Vagina (tissue), 2 donors: Measurements from ENCODE around the gene ZNF749.

ENCODE experiments used
- CTCF ChIP-seq, 3 experiments: fragments of 450-650 bp in 2 of 3; fragments of 200-600 bp in 1 of 3; sonication (generic) in 1 of 3; IDR thresholded peaks; one replicate each; pipeline ENCODE4 v1.5.1; 2017 to 2019; ENCODE audit warnings: antibody characterized with exemption in 3 of 3, mild to moderate bottlenecking in 2 of 3, moderate library complexity in 2 of 3
- POLR2A ChIP-seq, 2 donors: fragments of 450-650 bp; IDR thresholded peaks; one replicate each; pipeline ENCODE4 v1.6.1; 2017; ENCODE audit warnings: antibody characterized with exemption in 2 of 2, mild to moderate bottlenecking in 2 of 2, moderate library complexity in 2 of 2

- TF ChIP-seq POLR2A (IDR thresholded peaks at IDR 0.05) (no peak), CTCF (IDR thresholded peaks at IDR 0.05) (no peak)
Observed at GRCh38 chr19:57421037-57421436, 14.1 kb upstream of the ZNF749 start.
